NCI-H460 (cell line): Measurements from ENCODE around the gene ELAC1. TPM values are rescaled to one million over a fixed set of nuclear protein-coding genes. Genes with fewer than 3 reads are reported as not detected.

Experiments
- DNase-seq: peaks from one replicate; pipeline ENCODE4 v3.0.0-alpha.2; 2016; ENCODE audit warnings: low read depth; ENCODE audit errors: extremely low read depth
- small RNA-seq, 2 experiments: library from RNA; depleted of rRNA; stranded (forward); fragments of <200 nt; gene quantifications; one replicate each; pipeline ENCODE3, GENCODE V24; 2014
- total RNA-seq: library from RNA; depleted of rRNA; stranded (reverse); fragments of >200 nt; shearing (Covaris generic); gene quantifications from 2 replicates; pipeline ENCODE4 v1.2.3, GENCODE V29; 2014; rRNA removed

The ELAC1 gene
- total RNA-seq, 1 experiment from 2014 or later: 4.0 TPM

GRCh38 chr18:51013259-51013658, 45.4 kb downstream of the ELAC1 start:
- DNase-seq: no peak

- no peak for DNase-seq
Measured at GRCh38 chr18:51017140-51017879, 49.5 kb downstream of the ELAC1 start.

GRCh38 chr18:51020536-51020935, 52.7 kb downstream of the ELAC1 start:
- DNase-seq: no peak

- DNase-seq: no peak
Measured at GRCh38 chr18:51021226-51021965, 53.6 kb downstream of the ELAC1 start.

GRCh38 chr18:51025512-51025911, 57.7 kb downstream of the ELAC1 start:
- DNase-seq: no peak

GRCh38 chr18:51028201-51028805, 60.5 kb downstream of the ELAC1 start:
- no peak for DNase-seq

- no peak for DNase-seq
Measured at GRCh38 chr18:51029378-51029693, 61.5 kb downstream of the ELAC1 start.

- DNase-seq: peak; percentile 92
Measured at GRCh38 chr18:51029694-51030536, 62.1 kb downstream of the ELAC1 start, which contains the start of gene SMAD4. TSS of gene SMAD4 (plus strand) at chr18:51030213. CDS start at chr18:51047047, 16,834 bp downstream.

GRCh38 chr18:51030537-51031258, 62.9 kb downstream of the ELAC1 start:
- peak; percentile 45 for DNase-seq

GRCh38 chr18:51032193-51032592, 64.4 kb downstream of the ELAC1 start:
- DNase-seq: no peak

- no peak for DNase-seq
Measured at GRCh38 chr18:51037230-51037629, 69.4 kb downstream of the ELAC1 start.

Small RNA genes within 50 kb of the gene (small RNA-seq; reads per million reads assigned to genes)
- 0 reads per million in 2 experiments for gene RF00019

Other genes with a start within 250 kb of the ELAC1 start
- gene MRO, start 148.0 kb upstream of the ELAC1 start, total RNA-seq: 0.99 TPM in 1 of 2 replicates, not detected in the other
- 83.0 and 84.0 TPM in 2 replicates for gene ME2, start 88.9 kb upstream of the ELAC1 start, total RNA-seq
- gene SMAD4, start 62.2 kb downstream of the ELAC1 start, total RNA-seq: 65.5 and 72.2 TPM in 2 replicates
- 53.0 and 53.5 TPM in 2 replicates for gene MEX3C, start 229.6 kb downstream of the ELAC1 start, total RNA-seq